Stimulated activated naive CD8-positive, alpha-beta T cell treated with anti-CD3 and anti-CD28 coated beads, Interleukin-15, amount 100 ng/mL, for 72 hours (primary cell): ENCODE data around the gene AFF3.

Experiments
- ATAC-seq: fragments of 150-1000 bp; cut with Tn5 transposase; 2 replicates; pipeline ENCODE4 v1.10.0; 2021; ENCODE audit warnings: mild to moderate bottlenecking, moderate library complexity
- DNase-seq, 2 donors: peaks; one replicate each; pipeline ENCODE4 v3.0.0; 2021 to 2022
- H3K27ac Mint-ChIP-seq, 2 donors: one replicate each; pipeline ENCODE4 v1.8.0; 2022; ENCODE audit warnings: mild to moderate bottlenecking in 2 of 2, mixed read lengths in 2 of 2, moderate library complexity in 2 of 2
- H3K27me3 Mint-ChIP-seq: one replicate; pipeline ENCODE4 v1.8.0; 2022; ENCODE audit warnings: mixed read lengths
- H3K4me1 Mint-ChIP-seq: one replicate; pipeline ENCODE4 v1.8.0; 2022; ENCODE audit warnings: mild to moderate bottlenecking, mixed read lengths
- H3K4me3 Mint-ChIP-seq, 2 donors: one replicate each; pipeline ENCODE4 v1.8.0; 2022; ENCODE audit warnings: mild to moderate bottlenecking in 2 of 2, mixed read lengths in 2 of 2, moderate library complexity in 1 of 2
- H3K9me3 Mint-ChIP-seq, 2 donors: one replicate each; pipeline ENCODE4 v1.8.0; 2022; ENCODE audit warnings: mixed read lengths in 2 of 2

AFF3 gene

GRCh38 chr2:99648178-99648844 lies 494.1 kb downstream of the AFF3 start:
- Mint-ChIP-seq H3K4me3 (no peak overlapping the region), H3K9me3 (no peaks in the 10 kb centered on the region), H3K27me3 (no peaks in the 10 kb centered on the region), H3K27ac (no peak overlapping the region), H3K4me1 (no peaks in the 10 kb centered on the region)
- DNase-seq = no peak
- ATAC-seq = no peak

GRCh38 chr2:99645960-99646359 lies 496.4 kb downstream of the AFF3 start:
- Mint-ChIP-seq H3K4me3 (no peak overlapping the region), H3K27ac (no peak overlapping the region), H3K27me3 (no peaks in the 10 kb centered on the region), H3K4me1 (no peaks in the 10 kb centered on the region), H3K9me3 (no peaks in the 10 kb centered on the region)
- no peak for DNase-seq
- no peak for ATAC-seq

DNA sequence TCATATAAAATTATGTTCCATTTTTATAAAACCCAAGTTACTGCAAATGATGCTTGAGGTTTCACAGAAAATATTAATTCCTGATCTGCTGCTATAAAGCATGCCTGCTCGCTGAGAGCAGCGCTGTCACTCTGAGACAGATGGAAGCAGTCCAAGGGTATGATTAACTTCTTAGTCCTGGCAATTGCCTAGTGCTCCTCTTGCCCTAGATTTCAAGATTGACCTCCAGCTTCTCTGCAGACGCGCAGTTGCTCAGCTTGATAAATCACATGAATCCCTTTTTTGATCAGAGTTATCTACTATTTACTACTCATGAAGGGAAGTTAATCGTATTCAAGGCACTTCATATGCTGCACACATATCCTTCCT lies 498.0 kb downstream of the AFF3 start:
- H3K27me3 Mint-ChIP-seq = no peaks in the 10 kb centered on the region

DNA sequence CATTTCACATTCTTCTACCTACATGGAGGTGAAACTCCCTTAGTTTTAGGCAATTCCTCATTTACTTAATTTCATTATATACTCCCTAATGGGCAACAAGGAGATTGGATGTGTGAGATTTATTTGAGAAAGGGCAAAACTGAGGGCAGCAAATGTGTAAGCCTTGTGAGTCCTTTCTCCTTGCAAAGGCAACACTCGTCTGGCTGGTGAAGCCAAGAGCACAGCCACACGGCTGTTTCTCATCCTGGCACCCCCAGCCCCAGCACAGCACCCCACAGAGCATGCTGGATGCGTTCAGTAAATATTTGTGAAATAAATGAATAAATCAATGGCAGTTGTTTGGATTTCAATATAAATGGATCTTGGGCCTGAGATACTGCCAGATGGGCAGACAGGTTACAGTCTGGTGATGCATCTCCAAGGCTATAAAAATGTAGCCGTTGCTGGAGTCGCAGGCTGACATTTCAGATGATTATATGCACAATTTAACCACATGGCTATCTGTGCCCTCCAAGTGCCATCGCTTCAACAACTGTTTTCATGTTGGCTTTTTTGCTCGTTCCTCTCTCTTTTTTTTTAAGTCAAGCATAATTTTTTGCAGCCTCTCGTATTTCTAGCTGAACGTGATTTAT lies 498.5 kb downstream of the AFF3 start:
- H3K4me3 Mint-ChIP-seq = no peak overlapping the region
- no peaks in the 10 kb centered on the region for H3K4me1 Mint-ChIP-seq
- ATAC-seq = no peak
- no peaks in the 10 kb centered on the region for H3K27me3 Mint-ChIP-seq
- H3K9me3 Mint-ChIP-seq = no peaks in the 10 kb centered on the region
- DNase-seq = no peak
- no peak overlapping the region for H3K27ac Mint-ChIP-seq

More for the DNA sequence above, 498.0 kb downstream of the AFF3 start:
- H3K4me1 Mint-ChIP-seq = no peaks in the 10 kb centered on the region
- DNase-seq = no peak
- ATAC-seq = no peak
- no peaks in the 10 kb centered on the region for H3K9me3 Mint-ChIP-seq
- H3K4me3 Mint-ChIP-seq = no peak overlapping the region
- no peak overlapping the region for H3K27ac Mint-ChIP-seq

DNA sequence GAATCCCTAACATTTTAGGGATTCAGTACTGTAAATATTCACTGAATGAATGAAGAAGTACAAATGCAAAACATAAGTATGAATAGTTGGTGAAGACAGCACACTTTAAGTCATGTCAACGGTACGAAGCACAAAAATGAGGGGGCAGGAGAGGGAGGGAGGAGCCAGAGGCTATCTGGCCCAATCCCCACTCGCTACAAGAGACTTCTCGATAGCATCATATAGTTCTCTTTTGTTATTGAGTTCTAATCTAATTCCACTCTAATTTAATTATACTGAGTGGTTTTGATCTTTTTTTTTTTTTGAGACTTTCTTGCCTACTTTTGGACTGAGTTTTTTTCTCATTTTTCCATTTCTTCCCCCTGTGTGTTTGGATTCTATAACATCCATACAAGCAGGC lies 500.4 kb downstream of the AFF3 start:
- Mint-ChIP-seq H3K4me3 (no peak overlapping the region), H3K4me1 (no peaks in the 10 kb centered on the region), H3K27me3 (no peaks in the 10 kb centered on the region), H3K9me3 (no peaks in the 10 kb centered on the region), H3K27ac (no peak overlapping the region)
- DNase-seq (no peak), ATAC-seq (no peak)

GRCh38 chr2:99640635-99641151 lies 501.7 kb downstream of the AFF3 start:
- H3K4me1 Mint-ChIP-seq = no peaks in the 10 kb centered on the region
- DNase-seq (no peak), ATAC-seq (no peak)
- no peaks in the 10 kb centered on the region for H3K9me3 Mint-ChIP-seq
- no peak overlapping the region for H3K4me3 Mint-ChIP-seq
- H3K27ac Mint-ChIP-seq = no peak overlapping the region
- H3K27me3 Mint-ChIP-seq = peaks cover 6% of the 10 kb centered on the region

DNA sequence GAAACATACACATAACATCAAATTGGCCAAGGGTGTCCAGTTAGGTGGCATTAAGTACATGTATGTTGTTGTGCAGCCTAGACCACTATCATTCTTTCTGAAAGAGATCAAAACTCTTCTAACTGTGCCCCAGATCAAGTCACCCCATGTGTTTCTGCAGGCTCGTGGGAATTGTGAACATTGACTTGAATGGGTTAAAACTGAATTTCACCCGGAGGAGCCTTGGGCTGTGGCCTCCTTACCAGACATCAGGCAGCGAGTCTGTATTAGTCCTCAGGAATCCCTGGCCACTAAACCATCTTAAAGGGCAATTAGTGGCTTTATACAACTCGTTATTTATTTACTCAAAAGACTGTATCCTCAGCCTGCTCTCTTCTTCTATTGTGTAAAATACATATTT lies 503.6 kb downstream of the AFF3 start:
- no peaks in the 10 kb centered on the region for H3K4me1 Mint-ChIP-seq
- ATAC-seq = no peak
- H3K27ac Mint-ChIP-seq = no peak overlapping the region
- DNase-seq = no peak
- H3K27me3 Mint-ChIP-seq = peaks cover 6% of the 10 kb centered on the region
- no peak overlapping the region for H3K4me3 Mint-ChIP-seq
- H3K9me3 Mint-ChIP-seq = peaks cover 0 to 9% of the 10 kb centered on the region in 2 donors

- Mint-ChIP-seq H3K4me3 (no peak overlapping the region), H3K4me1 (no peaks in the 10 kb centered on the region), H3K27ac (no peak overlapping the region), H3K27me3 (peaks cover 6% of the 10 kb centered on the region), H3K9me3 (peaks cover 0 to 24% of the 10 kb centered on the region in 2 donors)
- ATAC-seq (no peak), DNase-seq (no peak)
Observed at GRCh38 chr2:99637159-99637697, 505.2 kb downstream of the AFF3 start.

DNA sequence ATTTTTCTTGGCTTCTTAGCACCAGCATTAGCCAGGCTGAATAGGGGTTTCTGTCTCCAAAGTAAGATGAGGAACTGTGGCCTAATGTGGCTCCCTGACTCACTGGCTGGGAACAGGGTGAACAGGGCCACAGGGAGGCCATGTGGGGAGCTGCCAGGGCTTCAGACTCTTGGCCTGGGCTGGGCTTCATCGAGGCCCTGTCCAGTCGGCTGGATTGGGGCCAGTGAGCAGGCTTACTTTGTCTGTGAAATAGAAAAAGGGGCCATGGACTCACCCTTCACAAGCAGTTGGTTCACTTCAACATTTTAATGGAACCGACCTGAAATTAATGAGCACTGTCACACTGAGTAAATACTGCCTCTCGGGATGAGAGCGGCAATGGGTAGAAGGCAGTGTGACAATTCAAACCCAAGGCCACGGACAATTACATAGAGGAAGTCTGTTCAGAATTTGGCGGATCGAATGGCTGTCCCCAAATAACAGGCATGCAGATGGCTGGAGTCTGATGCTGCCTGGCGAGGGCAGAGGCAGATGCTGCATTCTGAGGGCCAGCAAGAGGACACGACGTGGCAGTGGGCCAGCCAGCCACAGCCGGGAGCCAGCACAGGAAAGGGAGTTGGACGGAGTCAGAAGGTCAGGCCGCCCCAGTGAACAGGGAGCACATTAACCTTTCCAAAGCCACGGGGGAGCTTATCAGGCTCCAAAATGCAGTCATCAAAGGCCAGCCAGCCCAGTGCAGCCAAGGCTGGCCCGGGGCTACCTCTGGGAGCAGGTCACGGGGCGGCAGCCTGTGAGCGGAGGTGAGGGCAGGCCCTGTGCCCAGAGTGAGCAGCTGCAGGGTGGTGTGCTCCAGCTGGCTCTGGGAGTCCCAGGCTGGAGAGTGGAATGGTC lies 506.0 kb downstream of the AFF3 start:
- Mint-ChIP-seq H3K4me3 (no peak overlapping the region), H3K27me3 (peaks cover 6% of the 10 kb centered on the region), H3K27ac (no peak overlapping the region), H3K4me1 (no peaks in the 10 kb centered on the region), H3K9me3 (peaks cover 0 to 24% of the 10 kb centered on the region in 2 donors)
- ATAC-seq (no peak), DNase-seq (no peak)

GRCh38 chr2:99635710-99636109 lies 506.7 kb downstream of the AFF3 start:
- Mint-ChIP-seq H3K27ac (no peak overlapping the region), H3K4me3 (no peak overlapping the region), H3K27me3 (peaks cover 6% of the 10 kb centered on the region), H3K4me1 (no peaks in the 10 kb centered on the region), H3K9me3 (peaks cover 0 to 24% of the 10 kb centered on the region in 2 donors)
- ATAC-seq (no peak), DNase-seq (no peak)

DNA sequence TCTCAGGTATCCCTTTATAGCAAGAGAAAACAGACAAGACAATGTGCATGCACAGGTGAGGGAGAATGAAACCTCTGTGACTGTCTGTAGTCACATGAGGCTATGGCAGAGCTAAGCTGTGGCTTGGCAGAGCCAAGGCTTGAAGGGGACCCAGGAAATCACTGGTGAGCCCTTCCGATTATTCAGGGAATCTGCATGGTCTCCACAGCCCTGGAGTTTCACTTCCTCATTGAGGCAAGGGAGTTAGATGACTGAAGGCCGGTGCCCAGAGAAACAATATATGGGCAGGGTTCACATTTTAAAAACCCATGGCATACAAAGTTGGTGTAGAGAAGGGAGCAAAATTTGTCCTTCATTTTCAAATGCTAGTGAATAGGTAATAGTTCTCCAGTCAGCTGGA lies 508.2 kb downstream of the AFF3 start:
- ATAC-seq (no peak), DNase-seq (no peak)
- no peak overlapping the region for H3K4me3 Mint-ChIP-seq
- H3K27me3 Mint-ChIP-seq = peaks cover 6% of the 10 kb centered on the region
- no peak overlapping the region for H3K27ac Mint-ChIP-seq
- peaks cover 0 to 24% of the 10 kb centered on the region in 2 donors for H3K9me3 Mint-ChIP-seq
- no peaks in the 10 kb centered on the region for H3K4me1 Mint-ChIP-seq

GRCh38 chr2:99631700-99632099 lies 510.7 kb downstream of the AFF3 start:
- DNase-seq = no peak
- no peak overlapping the region for H3K27ac Mint-ChIP-seq
- H3K9me3 Mint-ChIP-seq = peaks cover 0 to 24% of the 10 kb centered on the region in 2 donors
- peaks cover 4% of the 10 kb centered on the region for H3K27me3 Mint-ChIP-seq
- no peaks in the 10 kb centered on the region for H3K4me1 Mint-ChIP-seq
- H3K4me3 Mint-ChIP-seq = no peak overlapping the region
- no peak for ATAC-seq

- Mint-ChIP-seq H3K27ac (peak overlapping the region in 1 of 2 donors; percentile 44), H3K9me3 (peaks cover 0 to 21% of the 10 kb centered on the region in 2 donors)
Observed at GRCh38 chr2:99629320-99629719, 513.1 kb downstream of the AFF3 start.

DNA sequence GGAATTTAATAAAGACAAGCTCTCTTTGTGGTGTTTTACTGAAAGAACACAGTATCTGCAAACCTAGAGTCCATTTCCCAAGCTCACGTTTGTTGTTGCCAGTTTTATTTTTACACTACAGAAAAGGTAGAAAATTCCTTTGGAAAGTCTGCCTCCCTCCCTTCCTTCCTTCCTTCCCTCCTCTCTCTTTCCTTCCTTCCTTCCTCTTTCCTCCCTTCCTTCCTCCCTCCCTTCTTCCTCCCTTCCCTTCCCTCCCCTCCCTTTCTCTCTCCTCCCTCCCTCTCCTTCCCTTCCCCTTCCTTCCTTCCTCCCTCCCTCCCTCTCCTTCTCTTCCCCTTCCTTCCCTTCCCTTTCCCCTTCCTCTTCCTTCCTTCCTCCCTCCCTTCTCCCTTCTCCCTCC lies 516.2 kb downstream of the AFF3 start:
- H3K4me1 Mint-ChIP-seq = no peaks in the 10 kb centered on the region
- no peaks in the 10 kb centered on the region for H3K27me3 Mint-ChIP-seq
- no peak overlapping the region for H3K4me3 Mint-ChIP-seq
- DNase-seq (no peak), ATAC-seq (no peak)
- H3K9me3 Mint-ChIP-seq = no peaks in the 10 kb centered on the region
- H3K27ac Mint-ChIP-seq = no peak overlapping the region

More at GRCh38 chr2:99629320-99629719, 513.1 kb downstream of the AFF3 start:
- H3K4me3 Mint-ChIP-seq = no peak overlapping the region
- no peaks in the 10 kb centered on the region for H3K4me1 Mint-ChIP-seq
- no peak for DNase-seq
- H3K27me3 Mint-ChIP-seq = no peaks in the 10 kb centered on the region
- no peak for ATAC-seq

DNA sequence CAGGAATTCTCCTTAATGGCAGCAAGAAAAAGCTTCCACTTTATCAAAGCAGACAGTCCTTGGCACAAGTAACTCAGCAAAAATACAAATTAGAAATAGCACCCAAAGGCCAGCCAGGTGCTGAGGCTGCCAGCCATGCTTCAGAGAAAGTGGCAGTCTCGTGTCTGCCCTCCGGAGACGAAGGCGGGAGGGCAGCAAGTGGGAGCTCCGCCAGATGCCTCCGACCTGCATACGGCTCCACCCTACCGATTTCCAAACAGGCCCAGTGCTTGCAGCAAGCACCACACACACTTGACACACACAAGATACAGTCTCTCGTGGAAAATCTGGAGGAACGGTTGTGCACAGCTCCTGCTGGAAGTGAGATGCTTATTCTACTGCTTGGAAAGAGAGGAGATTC lies 517.7 kb downstream of the AFF3 start:
- Mint-ChIP-seq H3K9me3 (no peaks in the 10 kb centered on the region), H3K27ac (no peak overlapping the region), H3K27me3 (no peaks in the 10 kb centered on the region), H3K4me3 (no peak overlapping the region), H3K4me1 (no peaks in the 10 kb centered on the region)
- DNase-seq (no peak), ATAC-seq (no peak)

DNA sequence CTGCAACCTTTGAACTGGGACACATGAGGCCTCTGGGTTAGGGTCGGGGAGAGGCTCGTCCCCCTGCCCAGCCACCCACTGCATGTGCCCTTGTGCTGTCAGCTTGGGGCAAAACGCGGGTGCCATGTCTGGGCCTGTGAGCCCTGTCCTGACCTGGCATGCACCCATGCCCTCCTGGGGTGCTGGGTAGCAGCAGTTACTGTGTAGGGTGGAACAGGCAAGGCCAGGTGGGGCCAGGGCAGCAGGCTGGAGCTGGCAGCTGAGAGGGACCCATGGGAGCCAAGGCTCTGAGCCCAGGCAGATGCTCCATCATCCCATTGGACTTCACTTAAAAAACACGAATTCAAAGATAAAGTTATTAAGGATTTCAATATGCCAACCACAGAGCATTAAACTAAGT lies 518.8 kb downstream of the AFF3 start:
- ATAC-seq (no peak), DNase-seq (no peak)
- H3K27ac Mint-ChIP-seq = no peak overlapping the region
- H3K4me3 Mint-ChIP-seq = no peak overlapping the region
- no peaks in the 10 kb centered on the region for H3K4me1 Mint-ChIP-seq
- H3K9me3 Mint-ChIP-seq = no peaks in the 10 kb centered on the region
- H3K27me3 Mint-ChIP-seq = no peaks in the 10 kb centered on the region
